HEK293 (cell line): ENCODE measurements around the gene MAN2A2.

Experiments used
- CTCF ChIP-seq: fragments of 450-650 bp; formaldehyde crosslinking; IDR thresholded peaks from 2 replicates; pipeline ENCODE4 v1.5.1; 2016; ENCODE audit warnings: missing biosample characterization, missing genetic modification characterization
- REST ChIP-seq: fragments of 450-650 bp; formaldehyde crosslinking; IDR thresholded peaks from 2 replicates; pipeline ENCODE4 v1.5.1; 2016; ENCODE audit warnings: missing biosample characterization, missing genetic modification characterization
- ZBTB20 ChIP-seq: fragments of 450-650 bp; formaldehyde crosslinking; IDR thresholded peaks from 2 replicates; pipeline ENCODE4 v1.5.1; 2016; ENCODE audit warnings: missing biosample characterization, missing genetic modification characterization
- ZNF311 ChIP-seq: fragments of 450-650 bp; formaldehyde crosslinking; IDR thresholded peaks from 2 replicates; pipeline ENCODE4 v1.5.1; 2017; ENCODE audit warnings: missing biosample characterization, missing genetic modification characterization, borderline replicate concordance
- ZNF530 ChIP-seq: fragments of 450-650 bp; formaldehyde crosslinking; IDR thresholded peaks from 2 replicates; pipeline ENCODE4 v1.5.1; 2016; ENCODE audit warnings: low read depth, missing biosample characterization, missing genetic modification characterization
- TF ChIP-seq, protein P1 (sequence below): fragments of 450-650 bp; formaldehyde crosslinking; IDR thresholded peaks from 2 replicates; pipeline ENCODE4 v1.5.1; 2016; ENCODE audit warnings: missing biosample characterization, missing genetic modification characterization, low read depth

GRCh38 chr15:90892023-90892422 is 11.1 kb upstream of the MAN2A2 start:
- TF ChIP-seq, protein P1, sequence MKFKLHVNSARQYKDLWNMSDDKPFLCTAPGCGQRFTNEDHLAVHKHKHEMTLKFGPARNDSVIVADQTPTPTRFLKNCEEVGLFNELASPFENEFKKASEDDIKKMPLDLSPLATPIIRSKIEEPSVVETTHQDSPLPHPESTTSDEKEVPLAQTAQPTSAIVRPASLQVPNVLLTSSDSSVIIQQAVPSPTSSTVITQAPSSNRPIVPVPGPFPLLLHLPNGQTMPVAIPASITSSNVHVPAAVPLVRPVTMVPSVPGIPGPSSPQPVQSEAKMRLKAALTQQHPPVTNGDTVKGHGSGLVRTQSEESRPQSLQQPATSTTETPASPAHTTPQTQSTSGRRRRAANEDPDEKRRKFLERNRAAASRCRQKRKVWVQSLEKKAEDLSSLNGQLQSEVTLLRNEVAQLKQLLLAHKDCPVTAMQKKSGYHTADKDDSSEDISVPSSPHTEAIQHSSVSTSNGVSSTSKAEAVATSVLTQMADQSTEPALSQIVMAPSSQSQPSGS: no peak
- TF ChIP-seq CTCF (tag by site-specific recombination) (no peak), ZBTB20 (no peak), ZNF311 (tag by site-specific recombination) (no peak), REST (tag by site-specific recombination) (no peak), ZNF530 (tag by site-specific recombination) (no peak)
